GM12878 (cell line): ENCODE results near the gene COPS6. TPM values are rescaled to one million over a fixed set of nuclear protein-coding genes. Genes with fewer than 3 reads are reported as not detected.
A peak's percentile ranks its signal among the peaks of the same experiment; 100 is the strongest.

Experiments used
- ATF7 ChIP-seq: fragments of 450-650 bp; IDR thresholded peaks from 2 replicates; pipeline ENCODE4 v1.6.1; 2016; ENCODE audit warnings: low read depth, mild to moderate bottlenecking
- BCLAF1 ChIP-seq: fragments of 450-650 bp; IDR thresholded peaks from 2 replicates; pipeline ENCODE4 v1.6.1; 2017; ENCODE audit warnings: antibody characterized with exemption, mild to moderate bottlenecking, moderate library complexity
- CBFB ChIP-seq: IDR thresholded peaks from 2 replicates; pipeline ENCODE4 v1.6.1; 2016; ENCODE audit warnings: antibody characterized with exemption, low read depth
- CHD1 ChIP-seq: IDR thresholded peaks from 2 replicates; pipeline ENCODE4 v1.6.1; 2012; ENCODE audit warnings: low read depth, low read length, improper control_type of control experiment
- CHD2 ChIP-seq: IDR thresholded peaks from 2 replicates; pipeline ENCODE4 v1.6.1; 2011; ENCODE audit warnings: low read depth, low read length, improper control_type of control experiment, borderline replicate concordance
- CTCF ChIP-seq, 3 experiments: IDR thresholded peaks in 2 of 3; conservative IDR thresholded peaks in 1 of 3; 2 replicates each; pipeline ENCODE4 v1.5.1; 2011; ENCODE audit warnings: low read depth in 3 of 3, low read length in 3 of 3, mild to moderate bottlenecking in 3 of 3, control low read depth in 2 of 3, moderate library complexity in 2 of 3, inconsistent platforms in 1 of 3, mixed read lengths in 1 of 3; ENCODE audit not compliant: control insufficient read depth in 2 of 3, insufficient read depth in 1 of 3; ENCODE audit errors: extremely low read depth in 1 of 3
- ESRRA ChIP-seq: IDR thresholded peaks from 2 replicates; pipeline ENCODE4 v1.6.1; 2012; ENCODE audit warnings: mild to moderate bottlenecking, low read length, improper control_type of control experiment
- ETV6 ChIP-seq, 2 experiments: fragments of 450-650 bp in 1 of 2; IDR thresholded peaks in 1 of 2; conservative IDR thresholded peaks in 1 of 2; 2 replicates each; pipeline ENCODE4 v1.6.1; 2014; ENCODE audit warnings: antibody characterized with exemption in 1 of 2, borderline replicate concordance in 1 of 2, low read depth in 1 of 2, mild to moderate bottlenecking in 1 of 2, moderate library complexity in 1 of 2
- EZH2 ChIP-seq: IDR thresholded peaks from 2 replicates; pipeline ENCODE4 v1.6.1; 2012; ENCODE audit warnings: low read depth, mild to moderate bottlenecking, control low read depth, inconsistent platforms, low read length, borderline replicate concordance; ENCODE audit not compliant: control insufficient read depth
- FOS ChIP-seq: IDR thresholded peaks from 3 replicates; pipeline ENCODE4 v1.6.1; 2011; ENCODE audit warnings: borderline replicate concordance; ENCODE audit not compliant: insufficient read length; ENCODE audit errors: extremely low read depth
- MEF2A ChIP-seq: IDR thresholded peaks from 2 replicates; pipeline ENCODE4 v1.6.1; 2011; ENCODE audit warnings: low read depth, mild to moderate bottlenecking, low read length, moderate library complexity; ENCODE audit not compliant: insufficient read depth
- MLLT1 ChIP-seq: fragments of 450-650 bp; IDR thresholded peaks from 2 replicates; pipeline ENCODE4 v1.6.1; 2016; ENCODE audit warnings: mild to moderate bottlenecking
- RELA ChIP-seq: fragments of 450-650 bp; IDR thresholded peaks from 2 replicates; pipeline ENCODE4 v1.8.0; 2014; ENCODE audit warnings: borderline replicate concordance; ENCODE audit not compliant: partially characterized antibody
- REST ChIP-seq: IDR thresholded peaks from 2 replicates; pipeline ENCODE4 v1.6.1; 2012; ENCODE audit warnings: mild to moderate bottlenecking, low read depth, low read length
- SPI1 ChIP-seq: IDR thresholded peaks from 2 replicates; pipeline ENCODE4 v1.6.1; 2011; ENCODE audit warnings: low read depth, mild to moderate bottlenecking, low read length, moderate library complexity, borderline replicate concordance; ENCODE audit not compliant: insufficient read depth
- TAF1 ChIP-seq: IDR thresholded peaks from 2 replicates; pipeline ENCODE4 v1.6.1; 2011; ENCODE audit warnings: mild to moderate bottlenecking, low read depth, low read length, borderline replicate concordance
- YY1 ChIP-seq: IDR thresholded peaks from 2 replicates; pipeline ENCODE4 v1.6.1; 2011; ENCODE audit warnings: low read depth, mild to moderate bottlenecking, low read length
- ZNF622 ChIP-seq: fragments of 450-650 bp; IDR thresholded peaks from 2 replicates; pipeline ENCODE4 v1.6.1; 2017; ENCODE audit warnings: mild to moderate bottlenecking, inconsistent platforms
- polyA plus RNA-seq, 11 experiments: library from polyadenylated mRNA; depleted of rRNA in 4 of 11; unstranded in 6 of 11; stranded (reverse) in 5 of 11; fragments of >200 nt; fragmentation: Nextera tagmentation in 4 of 11; fragmentation: Illumina TruSeq in 1 of 11; extraction: Ambion mirVana in 4 of 11; extraction: Trizol in 1 of 11; gene quantifications; 1 replicate in 1 of 11; 2 replicates in 10 of 11; pipeline versions ENCODE4 v1.2.1 to v1.2.3, GENCODE V29; 2011 to 2016; ENCODE audit warnings: inconsistent platforms in 2 of 11, missing spikeins in 2 of 11, low read depth in 1 of 11
- total RNA-seq, 4 experiments: library from RNA; depleted of rRNA in 3 of 4; stranded (reverse); fragments of >200 nt in 3 of 4; fragmentation: Illumina TruSeq in 1 of 4; extraction: Trizol in 1 of 4; gene quantifications; 2 replicates each; pipeline versions ENCODE4 v1.2.1 to v1.2.3, GENCODE V29; 2013 to 2021

The COPS6 gene
- total and polyA plus RNA-seq, 10 of the 15 experiments (the other 5 are each of a cell fraction or from before 2014, with no cell fraction given) = 28.5 to 182 (median 81.5) TPM

GRCh38 chr7:100088621-100089457 is at the start of gene COPS6 (continued):
- peak; percentile 31; the same call in 1 of the 2 replicates for TF ChIP-seq REST
- TF ChIP-seq CHD1 = no peak
- no peak for TF ChIP-seq ETV6 (conservative IDR thresholded peaks at IDR 0.05 in 1 of 2, IDR thresholded peaks at IDR 0.05 in 1 of 2; ENCODE audit: borderline replicate concordance in 1 of 2, low read depth in 1 of 2)
- TF ChIP-seq YY1 = peak; percentile 99
- TF ChIP-seq CHD2 = no peak
- no peak for TF ChIP-seq CTCF (IDR thresholded peaks at IDR 0.05 in 2 of 3, conservative IDR thresholded peaks at IDR 0.05 in 1 of 3; ENCODE audit: control insufficient read depth in 2 of 3, extremely low read depth in 1 of 3, insufficient read depth in 1 of 3, low read depth in 3 of 3, low read length in 3 of 3)
- no peak; the same call in 1 of the 2 replicates for TF ChIP-seq MLLT1
- no peak for TF ChIP-seq RELA
- 0 out of 2 replicates have a peak, but pooled peaks have one; percentile 25 for TF ChIP-seq CBFB
- TF ChIP-seq ZNF622 = no peak
- TF ChIP-seq ESRRA = no peak
- TF ChIP-seq SPI1 = no peak
- TF ChIP-seq TAF1 = peak; percentile 88; the same call in 1 of the 2 replicates
- no peak for TF ChIP-seq MEF2A
- no peak for TF ChIP-seq ATF7
- no peak for TF ChIP-seq BCLAF1
- no peak for TF ChIP-seq EZH2
- no peak for TF ChIP-seq FOS
